Left cardiac atrium (tissue), 4 donors: ENCODE data around the gene CTCFL. TPM values are rescaled to one million over a fixed set of nuclear protein-coding genes. Genes with fewer than 3 reads are reported as not detected.
A peak's percentile ranks its signal among the peaks of the same experiment; 100 is the strongest.

Source experiments
- ATAC-seq, 2 donors: fragments of 200-7000 bp; cut with Tn5 transposase; one replicate each; pipeline ENCODE4 v1.9.1; 2020; ENCODE audit warnings: mild to moderate bottlenecking in 2 of 2, moderate library complexity in 2 of 2
- DNase-seq: peaks from one replicate; pipeline ENCODE4 v3.0.0-alpha.2; 2020
- intact Hi-C, 2 donors: fragments of 100-400 bp; cut with DNase I; formaldehyde crosslinking; loops; one replicate each; pipeline versions ENCODE4 v1.14.1 to v1.15.1; 2022 to 2023
- total RNA-seq, 2 donors: library from RNA; stranded (reverse); fragmentation: NEBNext Ultra II Directional; extraction: Animal tissue kit (Norgen Biotek cat#: 25700); gene quantifications; one replicate each; pipeline ENCODE4 v1.2.1, GENCODE V29; 2021
- donor health status: DM: no; HTN: yes; CAD: no.
- donor health status: DM: no; HTN: yes; CAD: no; lungs with severe emphysema.
- donor health status: DM: yes; HTN: yes; CAD: no.
- donor health status: Dilated cardiomyopathy.

CTCFL gene
- total RNA-seq, 2 donors from 2014 or later = not detected

DNA sequence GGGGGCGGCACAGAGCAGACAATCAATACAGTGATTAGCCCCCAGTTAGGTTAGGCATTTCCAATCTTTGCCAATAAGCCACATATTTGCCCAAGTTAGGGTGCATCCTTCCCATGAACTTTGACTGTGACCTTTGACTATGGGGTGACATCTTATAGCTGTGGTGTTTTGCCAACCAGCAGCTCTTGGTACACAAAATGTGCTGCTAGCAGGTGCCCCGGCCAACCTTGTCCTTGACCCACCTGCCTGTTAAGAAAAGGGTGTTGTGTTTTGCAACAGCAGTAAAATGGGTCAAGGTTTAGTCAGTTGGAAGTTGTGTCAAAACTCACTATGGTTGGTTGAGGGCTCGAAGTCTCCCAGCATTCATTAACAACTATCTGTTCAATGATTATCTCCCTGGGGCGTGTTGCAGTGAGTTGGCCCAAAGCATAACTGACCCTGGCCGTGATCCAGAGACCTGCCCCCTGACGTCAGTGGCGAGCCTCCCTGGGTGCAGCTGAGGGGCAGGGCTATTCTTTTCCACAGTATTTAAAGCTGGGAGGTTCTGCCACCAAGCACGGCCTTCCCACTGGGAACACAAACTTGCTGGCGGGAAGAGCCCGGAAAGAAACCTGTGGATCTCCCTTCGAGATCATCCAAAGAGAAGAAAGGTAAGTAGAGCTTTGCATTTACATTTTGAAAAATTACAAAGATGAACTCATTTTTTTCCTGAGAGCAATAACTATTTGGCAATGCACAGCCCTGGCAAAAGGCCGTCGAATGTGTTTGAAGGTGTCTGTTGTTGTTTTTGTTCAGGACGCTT, 35.8 kb upstream of the CTCFL start, which contains the start of gene PCK1:
PCK1 (plus strand) TSS at position 557 of the 802 bp plus-strand sequence. CDS start 302 bp downstream, outside the sequence.
- intact Hi-C loops = no loop called here
- peak; percentile 85 to 95 for ATAC-seq
- peak; percentile 68 for DNase-seq

DNA sequence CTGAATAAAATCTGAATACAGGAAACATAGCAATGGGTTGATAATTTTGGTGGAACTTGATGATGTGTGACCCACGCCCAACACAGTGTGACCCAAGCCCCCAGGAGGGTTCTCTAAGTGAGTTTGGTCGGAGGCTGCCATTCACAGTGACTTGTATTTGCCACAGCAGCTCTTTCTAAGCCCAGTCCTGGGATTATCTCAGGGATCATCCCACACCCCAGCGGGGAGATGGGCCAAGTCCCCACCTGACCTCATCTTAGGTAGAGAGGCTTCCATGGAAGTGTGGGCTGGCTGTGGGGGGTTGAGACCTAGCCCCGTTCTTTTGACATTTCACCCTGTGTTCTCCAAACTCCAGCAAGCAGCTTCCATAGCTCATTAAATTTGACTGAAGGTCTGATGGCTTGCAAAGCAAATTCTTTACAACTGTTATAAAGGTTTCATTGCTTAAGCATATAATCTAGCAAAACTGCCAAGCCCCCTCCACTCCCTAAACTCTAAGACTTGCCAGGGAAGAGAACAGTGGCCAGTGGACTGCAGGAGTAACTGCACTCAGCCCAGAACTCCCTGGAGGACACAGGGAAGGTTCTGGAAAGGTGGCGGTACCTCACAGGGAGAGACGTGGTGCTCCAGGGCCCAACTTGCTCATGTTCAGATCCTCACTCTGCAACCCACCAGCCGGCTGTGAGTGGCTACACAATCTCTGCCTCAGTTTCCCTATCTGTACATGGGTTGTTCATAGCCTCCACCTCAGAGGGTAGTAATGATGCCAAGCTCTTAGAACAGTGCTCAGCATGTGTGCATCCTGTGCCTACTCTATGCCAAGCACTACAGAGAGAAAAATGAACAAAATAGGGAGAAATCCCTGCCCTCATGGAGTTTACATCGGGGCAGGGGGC, 35.0 kb upstream of the CTCFL start:
- intact Hi-C loops = no loop called here
- no peak for DNase-seq
- peak in 1 of 2 donors; percentile 74 for ATAC-seq

DNA sequence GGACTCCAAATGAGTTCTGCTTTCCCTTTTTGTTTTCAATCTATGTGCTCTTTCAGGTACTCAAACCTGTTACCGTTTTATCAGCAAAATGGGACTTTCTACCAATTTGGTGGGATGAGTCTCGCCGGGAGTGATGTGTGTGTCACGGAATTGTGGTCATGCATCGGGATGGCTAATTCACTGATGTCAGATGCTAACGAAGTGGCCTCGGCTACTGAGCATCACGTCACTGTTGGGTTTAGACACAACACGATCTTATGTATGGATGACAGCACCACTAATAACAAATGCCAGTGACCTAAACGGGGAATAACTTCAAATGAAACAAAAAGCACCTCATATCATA, 34.3 kb upstream of the CTCFL start:
- ATAC-seq (no peak), DNase-seq (no peak)
- intact Hi-C loops = no loop called here

DNA sequence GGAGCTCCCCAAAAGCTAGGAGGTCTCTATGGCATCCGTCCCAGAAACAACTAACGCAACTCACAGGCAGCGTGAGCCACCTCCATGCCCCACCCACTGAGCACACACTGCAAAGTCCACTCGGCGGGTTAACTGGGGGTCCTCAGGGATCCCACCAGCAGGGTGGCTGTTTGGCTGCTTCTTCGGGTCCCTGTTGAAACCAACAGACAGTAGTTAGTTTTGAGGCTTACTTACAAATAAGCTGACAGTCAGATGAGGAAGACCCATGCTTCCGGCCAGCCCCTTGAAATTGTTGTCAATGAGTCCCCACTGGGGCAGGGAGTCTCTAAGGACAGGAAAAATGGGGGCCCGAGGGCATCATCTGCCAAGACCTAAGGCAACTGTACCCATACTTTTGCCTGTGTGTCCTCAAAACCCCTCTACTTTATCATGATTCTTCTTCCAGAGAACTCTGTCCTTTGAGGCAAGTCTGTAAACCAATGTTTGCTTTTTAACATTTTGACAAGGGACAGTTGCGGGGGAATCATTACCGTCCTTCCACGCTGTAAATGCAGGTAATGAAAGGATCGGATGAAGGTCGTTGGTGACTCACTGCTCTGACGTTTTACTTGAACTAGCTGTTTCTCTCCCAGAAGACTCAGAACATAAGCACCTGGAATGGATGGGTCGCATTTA, 33.8 kb upstream of the CTCFL start:
- no peak for DNase-seq
- intact Hi-C loops = no loop called here

DNA sequence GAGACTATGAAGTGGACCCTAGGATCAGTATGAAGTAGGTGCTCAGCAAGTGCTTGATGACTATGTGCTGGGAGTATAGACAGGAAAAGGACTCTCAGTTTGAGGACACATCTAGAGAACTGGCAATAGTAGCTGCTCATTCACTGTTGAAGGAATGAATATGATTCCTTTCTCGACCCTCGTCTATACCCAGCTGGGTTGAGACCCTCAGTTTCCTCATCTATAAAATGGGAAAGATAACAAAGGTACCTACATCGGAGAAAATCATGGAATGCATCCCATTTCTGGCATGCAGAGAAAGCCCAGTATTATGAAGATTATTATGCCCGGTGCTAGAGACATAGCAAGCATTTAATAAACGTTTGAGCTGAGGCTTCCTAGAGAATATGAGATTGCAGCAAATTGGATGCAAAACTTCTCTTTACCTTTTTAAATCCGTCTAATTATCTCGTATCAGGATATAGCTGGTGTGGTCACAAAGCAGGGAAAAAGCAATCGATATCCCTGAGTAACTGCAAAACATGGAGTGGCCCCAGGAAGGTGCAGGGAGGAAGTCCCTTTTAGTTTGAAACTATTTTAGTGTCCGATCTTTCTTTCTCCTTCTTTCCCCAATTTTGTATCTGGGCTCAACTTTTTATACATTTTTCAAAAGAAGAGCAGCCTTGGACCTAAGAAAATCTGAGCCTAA, 33.1 kb upstream of the CTCFL start:
- DNase-seq (no peak), ATAC-seq (no peak)
- intact Hi-C loops = no loop called here

More for the DNA sequence above, 33.8 kb upstream of the CTCFL start:
- ATAC-seq = no peak

- no peak for ATAC-seq
- no peak for DNase-seq
- intact Hi-C loops = no loop called here
Observed at GRCh38 chr20:57556980-57557274, 32.0 kb upstream of the CTCFL start.

- DNase-seq (no peak), ATAC-seq (no peak)
- intact Hi-C loops = no loop called here
Observed at GRCh38 chr20:57555457-57556184, 30.7 kb upstream of the CTCFL start.

DNA sequence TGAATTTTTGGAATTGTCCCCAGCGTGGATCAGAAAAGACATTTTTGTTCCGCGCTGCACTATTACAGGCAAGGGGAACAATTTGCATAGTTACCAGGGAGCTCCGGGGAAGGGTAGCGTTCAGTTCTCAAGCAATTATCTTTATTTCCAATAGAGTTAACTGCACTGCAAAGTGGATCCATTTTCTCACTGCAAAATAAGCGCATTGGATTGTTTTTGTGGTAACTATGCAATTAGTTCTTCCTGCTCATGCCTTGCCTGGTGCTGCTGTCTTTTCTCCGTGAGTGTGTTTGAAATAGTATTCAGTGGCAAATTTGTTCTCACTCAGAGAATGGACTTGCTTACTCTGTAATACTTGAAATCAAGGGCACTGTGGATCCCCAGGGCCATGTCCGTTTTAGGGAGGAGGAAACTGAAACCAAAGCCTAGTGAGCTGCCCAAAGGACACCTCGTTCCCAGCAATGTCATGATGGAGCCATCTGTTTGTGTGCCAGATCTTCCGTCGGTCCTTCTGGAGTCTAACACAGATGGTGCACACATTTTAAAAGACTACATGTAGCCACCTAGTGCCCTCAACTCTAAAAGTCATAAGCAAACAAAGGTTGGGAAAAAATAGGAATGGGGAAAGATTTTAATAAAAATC, 28.6 kb upstream of the CTCFL start:
- ATAC-seq = peak in 1 of 2 donors; percentile 65
- DNase-seq = no peak
- intact Hi-C loops = no loop called here

- intact Hi-C loops = no loop called here
- DNase-seq (no peak), ATAC-seq (peak in 1 of 2 donors; percentile 77)
Observed at GRCh38 chr20:57552471-57552870, 27.5 kb upstream of the CTCFL start.

DNA sequence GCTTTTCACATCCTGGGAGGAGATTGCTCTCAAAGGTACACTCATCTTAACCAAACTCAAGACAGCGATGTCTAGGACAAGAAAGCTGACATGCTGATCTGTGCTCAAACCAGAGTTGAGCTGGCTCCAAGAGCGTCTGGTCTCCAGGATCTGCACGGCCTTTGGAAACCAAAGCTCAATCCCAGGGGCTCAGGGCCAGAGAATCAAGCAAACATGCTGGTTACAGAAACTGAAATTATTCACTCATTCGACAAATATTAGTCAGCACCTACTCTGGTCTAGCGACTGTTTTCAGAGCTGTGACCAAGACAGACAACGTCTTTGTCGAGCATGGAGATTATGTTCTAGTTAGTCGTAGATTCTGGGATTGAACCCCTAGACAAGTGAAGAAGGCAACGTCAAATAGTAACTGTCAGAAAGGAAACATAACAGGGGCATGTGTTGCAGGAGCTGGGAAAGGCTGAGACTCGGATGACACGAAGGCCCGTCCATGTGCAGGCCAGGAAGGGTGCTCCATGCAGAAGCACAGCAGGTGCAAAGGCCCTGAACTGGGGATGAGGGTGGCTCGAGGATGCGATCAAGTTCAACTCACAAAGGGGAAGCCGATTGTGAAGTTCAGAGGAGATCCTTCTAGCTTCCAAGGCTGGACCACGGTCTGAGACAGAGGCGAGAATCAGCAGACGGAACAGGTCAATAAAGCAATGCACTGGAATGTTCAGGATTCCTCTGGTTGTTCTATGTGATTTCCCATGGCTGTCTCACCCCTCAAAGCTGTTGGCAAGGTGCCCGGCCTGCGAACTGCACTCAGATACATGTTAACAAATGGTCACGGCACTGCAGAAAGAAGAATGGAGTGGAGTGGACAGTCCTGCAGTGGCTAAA, 23.5 kb upstream of the CTCFL start:
- ATAC-seq (no peak), DNase-seq (no peak)
- intact Hi-C loops = no loop called here

GRCh38 chr20:57546956-57547649, 22.2 kb upstream of the CTCFL start:
- DNase-seq (no peak), ATAC-seq (no peak)
- intact Hi-C loops = no loop called here

DNA sequence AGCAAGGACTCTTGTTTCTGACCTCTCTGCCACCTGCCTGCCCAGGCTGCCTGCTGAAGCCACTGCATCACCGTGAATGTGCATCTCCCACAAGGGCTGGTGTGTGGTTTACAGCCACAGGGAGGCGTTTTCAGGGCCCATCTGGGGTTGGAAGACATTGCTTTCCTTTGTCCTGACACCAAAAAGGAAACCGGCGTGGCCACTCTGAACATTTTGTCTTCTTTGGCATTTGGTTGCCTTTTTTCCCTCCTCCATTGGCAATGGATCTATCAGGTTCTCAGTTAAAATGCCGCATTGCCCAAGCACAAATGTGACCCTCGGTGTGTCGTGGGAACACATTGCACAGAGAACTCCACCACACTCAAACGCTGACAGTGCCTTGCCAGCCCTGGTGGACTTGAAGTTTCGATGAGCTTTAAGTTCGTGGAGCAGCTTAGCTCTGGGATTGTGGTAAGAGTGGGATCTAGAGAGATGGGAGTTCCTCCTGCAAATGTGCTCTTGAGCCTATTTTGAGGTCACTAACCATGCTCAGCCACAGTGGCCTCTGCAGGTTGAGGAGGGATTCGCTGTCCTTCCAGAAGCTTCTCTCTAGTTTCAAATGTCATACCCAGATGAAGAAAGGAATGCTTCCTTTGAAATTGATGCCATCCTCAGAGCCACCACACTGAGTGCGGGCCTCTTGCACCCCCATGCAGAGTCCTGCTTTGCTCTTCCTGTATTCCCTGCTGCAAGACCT, 21.2 kb upstream of the CTCFL start:
- no peak for ATAC-seq
- DNase-seq = no peak
- intact Hi-C loops = no loop called here

DNA sequence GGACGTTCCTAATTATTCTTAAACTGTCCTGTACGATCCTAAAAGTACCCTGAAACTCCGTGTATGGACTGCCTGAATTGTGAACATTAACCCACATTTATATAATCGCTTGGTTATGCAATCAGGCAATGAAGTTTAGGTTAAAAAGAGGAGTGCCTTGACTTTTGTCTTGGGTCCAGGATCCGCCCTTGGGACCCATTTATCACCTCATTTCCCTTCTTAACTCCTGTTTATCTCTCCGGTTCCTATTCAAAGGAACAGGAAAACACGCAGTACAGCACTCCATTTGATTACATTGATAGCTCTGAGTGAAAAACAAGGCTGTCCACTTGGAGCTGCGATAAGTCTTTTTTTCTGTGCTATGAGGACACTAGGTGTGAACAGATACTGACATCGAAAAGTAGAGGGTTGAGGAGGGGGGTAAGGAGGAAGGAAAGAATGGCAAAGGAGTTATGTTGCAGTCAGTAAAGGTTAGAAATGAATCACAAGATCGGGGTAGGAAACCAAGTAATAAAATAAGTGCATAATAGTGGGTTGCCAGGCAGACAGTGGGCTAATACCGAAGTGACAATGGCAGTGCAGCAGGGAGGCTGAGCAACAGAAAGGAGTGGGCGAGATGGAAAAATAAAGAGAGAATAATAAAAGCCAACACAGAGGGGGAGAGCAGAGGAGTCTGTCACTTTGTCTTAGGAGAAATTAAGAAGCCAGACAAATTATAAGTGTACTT, 20.1 kb upstream of the CTCFL start:
- ATAC-seq (no peak), DNase-seq (no peak)
- intact Hi-C loops = no loop called here

- DNase-seq (no peak), ATAC-seq (no peak)
- intact Hi-C loops = no loop called here
Observed at GRCh38 chr20:57543754-57544153, 18.8 kb upstream of the CTCFL start.

DNA sequence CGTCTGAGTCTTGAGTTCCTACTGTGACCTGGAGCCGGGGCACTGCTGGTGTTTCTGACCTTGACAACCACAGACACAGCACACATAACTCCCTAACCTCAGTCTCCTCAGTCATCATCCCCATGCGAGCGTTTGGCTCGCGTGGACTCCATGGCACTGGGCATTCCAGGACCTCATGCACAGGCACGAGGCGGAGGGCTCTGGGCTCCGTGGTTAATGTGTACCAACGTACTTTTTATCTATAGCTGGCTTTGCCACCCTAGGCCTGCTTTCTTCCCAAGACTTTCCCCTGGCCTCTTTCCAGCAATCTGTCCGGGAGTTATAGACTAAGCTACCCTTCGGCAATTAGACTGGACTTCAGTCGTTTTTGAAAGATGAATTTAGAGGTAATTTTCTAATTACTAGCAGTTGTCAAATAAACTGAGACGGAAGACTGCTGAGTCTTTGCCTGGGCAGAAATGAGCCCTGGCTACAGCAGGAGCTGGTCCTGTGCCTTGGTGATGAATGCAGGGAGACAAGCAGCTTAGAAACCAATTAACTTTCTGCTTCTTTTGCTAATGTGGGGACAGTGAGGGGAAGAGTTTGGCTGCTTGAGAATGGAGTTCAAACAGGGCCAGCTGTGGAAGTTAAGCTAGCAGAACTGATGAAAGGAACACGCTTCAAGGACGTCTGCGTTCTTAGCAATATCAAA, 16.1 kb upstream of the CTCFL start:
- DNase-seq (no peak), ATAC-seq (no peak)
- intact Hi-C loops = no loop called here
